GM12892 (cell line): ENCODE measurements around the gene KIAA0825.

Experiments
- POLR2A ChIP-seq: IDR thresholded peaks from 2 replicates; pipeline ENCODE4 v1.6.1; 2011; ENCODE audit warnings: low read depth, low read length, control low read depth
- POLR2AphosphoS5 ChIP-seq: IDR thresholded peaks from 2 replicates; pipeline ENCODE4 v1.6.1; 2011; ENCODE audit warnings: low read depth, low read length, control low read depth
- TAF1 ChIP-seq: IDR thresholded peaks from 2 replicates; pipeline ENCODE4 v1.6.1; 2011; ENCODE audit warnings: low read depth, mild to moderate bottlenecking, control low read depth, low read length, borderline replicate concordance

GRCh38 chr5:94503677-94504076 lies 114.7 kb downstream of the KIAA0825 start:
- TF ChIP-seq POLR2A = no peak
- TF ChIP-seq POLR2AphosphoS5 = no peak
- TF ChIP-seq TAF1 = no peak
